Stimulated activated CD8-positive, alpha-beta memory T cell treated with anti-CD3 and anti-CD28 coated beads, Interleukin-12 subunit alpha, Interleukin-12 subunit beta, amount 100 ng/mL, for 24 hours (primary cell): ENCODE measurements around the gene RIMS1.
"Not testable (repeated sequence)": the region's sequence is repeated elsewhere in the genome, so short reads cannot be mapped to it uniquely, and the experiment has no call there.

Experiments
- DNase-seq: peaks from one replicate; pipeline ENCODE4 v3.0.0-alpha.2; 2020; ENCODE audit errors: extremely low read depth

The RIMS1 gene

GRCh38 chr6:72324591-72324990 lies 438.2 kb downstream of the RIMS1 start:
- no peak for DNase-seq

GRCh38 chr6:72328775-72329174 lies 442.4 kb downstream of the RIMS1 start:
- DNase-seq = no peak

DNA sequence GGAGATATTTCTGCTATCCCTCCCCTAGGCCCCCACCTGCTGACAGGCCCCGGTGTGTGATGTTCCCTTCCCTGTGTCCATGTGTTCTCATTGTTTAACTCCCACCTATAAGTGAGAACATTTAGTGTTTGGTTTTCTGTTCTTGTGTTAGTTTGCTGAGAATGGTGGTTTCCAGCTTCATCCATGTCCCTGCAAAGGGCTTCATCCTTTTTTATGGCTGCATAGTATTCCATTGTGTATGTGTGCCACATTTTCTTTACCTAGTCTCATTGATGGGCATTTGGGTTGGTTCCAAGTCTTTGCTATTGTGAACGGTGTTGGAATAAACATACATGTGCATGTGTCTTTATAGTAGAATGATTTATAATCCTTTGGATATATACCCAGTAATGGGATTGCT lies 448.9 kb downstream of the RIMS1 start:
- DNase-seq = not testable (repeated sequence)

GRCh38 chr6:72348926-72349325 lies 462.6 kb downstream of the RIMS1 start:
- DNase-seq = no peak

DNA sequence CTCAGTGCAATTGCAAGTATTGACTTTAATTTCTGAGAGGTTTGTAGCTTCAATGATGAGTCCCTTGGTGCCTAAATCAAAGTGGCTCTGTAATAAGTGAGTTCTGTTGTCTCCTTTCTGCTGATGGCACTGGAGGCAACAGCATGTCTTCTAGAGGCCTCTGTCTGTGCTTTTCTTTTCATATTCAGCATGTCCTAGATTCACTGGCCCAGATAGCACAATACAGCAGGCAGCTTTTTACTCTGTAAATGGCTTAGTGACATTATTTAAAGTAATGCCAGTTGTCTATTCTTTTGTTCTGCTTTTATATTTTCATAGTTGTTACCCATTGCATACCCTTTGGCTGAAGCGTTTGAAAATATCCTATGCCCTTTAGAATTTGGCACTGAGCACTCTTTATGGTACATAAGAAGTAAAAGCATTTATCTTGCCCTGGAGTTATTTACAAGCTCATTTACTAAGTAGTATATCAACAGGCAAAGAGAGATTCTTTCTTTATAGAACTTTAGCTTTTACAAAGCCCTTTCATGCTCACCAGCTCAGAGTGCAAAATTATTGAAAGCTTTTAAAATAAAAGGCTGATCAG lies 464.0 kb downstream of the RIMS1 start:
- no peak for DNase-seq

DNA sequence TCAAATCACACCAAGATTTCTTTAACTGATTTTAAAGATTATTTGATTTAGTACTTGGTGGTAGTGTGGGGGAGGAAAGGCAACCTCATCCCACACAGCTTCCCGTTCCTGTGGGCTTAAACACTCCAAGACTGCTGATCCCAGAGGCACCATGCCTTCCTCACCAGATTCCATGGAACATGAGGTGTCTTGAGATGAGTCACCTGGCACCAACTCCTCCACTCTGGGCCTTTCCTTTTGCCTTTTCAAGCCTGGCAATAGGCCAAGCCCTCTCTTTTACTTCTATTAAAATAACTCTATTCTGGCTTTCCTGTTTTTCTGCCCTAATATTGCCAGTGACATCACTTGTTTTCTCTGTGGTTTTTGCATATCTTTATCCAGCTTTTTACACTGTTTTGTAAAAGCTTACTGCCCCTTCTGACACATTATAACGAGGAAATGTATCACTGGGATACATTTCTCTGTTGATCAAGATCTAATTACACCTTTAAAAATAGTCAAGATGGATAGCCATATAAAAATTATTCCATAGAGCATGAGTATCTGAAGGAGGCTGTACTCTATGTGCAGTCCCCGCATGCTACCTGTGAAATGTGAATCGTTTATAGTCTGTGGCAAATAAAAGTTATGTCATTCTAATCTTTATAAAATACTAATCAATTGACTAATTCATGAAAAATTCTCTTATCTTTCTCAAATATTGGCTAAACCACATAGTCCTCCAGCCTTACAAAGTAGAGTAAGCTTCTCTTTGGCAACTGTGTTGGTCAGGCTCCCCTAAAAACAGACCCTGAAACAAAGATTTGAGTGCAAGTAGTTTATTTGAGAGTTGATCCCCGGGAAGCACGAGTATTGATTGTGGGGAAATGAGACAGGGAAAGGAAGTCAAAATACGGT lies 477.7 kb downstream of the RIMS1 start:
- DNase-seq = no peak

GRCh38 chr6:72365773-72366172 lies 479.4 kb downstream of the RIMS1 start:
- no peak for DNase-seq

DNA sequence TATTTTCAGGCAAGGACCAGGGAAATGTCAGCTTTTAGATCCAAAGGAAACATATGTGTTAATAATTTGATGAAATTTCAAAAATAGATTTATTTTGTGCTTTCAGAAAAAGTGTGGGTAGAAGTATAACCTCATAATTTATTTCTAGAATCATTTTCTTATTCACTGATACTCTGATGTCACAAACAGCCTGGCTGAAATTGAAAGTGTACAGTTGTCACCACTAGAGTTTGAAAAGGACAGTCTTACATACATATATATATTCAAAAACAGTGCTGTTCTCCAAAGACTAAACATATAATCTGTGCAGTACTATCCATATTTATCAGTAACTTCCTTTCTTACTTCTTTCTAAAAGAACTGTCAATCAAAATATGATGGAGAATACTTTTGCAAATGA lies 481.1 kb downstream of the RIMS1 start:
- no peak for DNase-seq

DNA sequence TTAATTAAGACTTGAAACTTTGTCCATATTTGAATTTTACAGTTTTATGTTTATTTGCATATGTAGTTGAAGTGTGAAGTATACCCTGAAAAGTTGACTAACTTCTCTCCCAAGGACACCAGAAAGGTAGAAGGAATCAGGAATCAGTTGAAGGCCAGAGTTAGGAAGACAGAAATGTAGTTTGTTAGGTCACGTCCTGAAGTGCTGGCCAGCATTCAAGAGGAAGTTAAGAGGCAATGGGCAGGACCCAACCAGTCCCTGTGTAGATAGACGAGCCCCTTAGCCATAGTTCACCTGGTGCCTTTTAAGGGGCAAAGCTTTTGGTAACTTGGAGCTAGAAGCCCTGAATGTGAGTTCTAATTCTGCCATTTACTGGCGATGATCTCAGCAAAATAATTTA lies 485.1 kb downstream of the RIMS1 start:
- no peak for DNase-seq

DNA sequence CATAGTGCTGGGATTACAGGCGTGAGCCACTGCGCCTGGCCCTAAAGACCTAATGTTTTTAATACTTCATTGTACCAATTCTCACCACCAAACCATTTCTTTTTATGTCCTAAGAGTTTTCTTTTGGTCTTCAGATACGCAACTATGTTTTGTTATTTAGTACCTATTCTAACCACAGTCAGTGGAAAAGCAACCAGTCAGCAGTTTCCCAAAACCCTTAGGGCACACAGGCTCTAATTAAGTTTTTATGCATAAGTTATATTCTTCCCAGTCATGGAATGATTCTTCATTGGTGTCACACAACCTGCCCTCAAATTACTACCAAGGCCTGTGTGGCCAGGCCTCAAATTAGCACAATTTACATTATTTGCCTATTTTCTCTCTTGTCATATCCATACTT lies 487.8 kb downstream of the RIMS1 start:
- no peak for DNase-seq

DNA sequence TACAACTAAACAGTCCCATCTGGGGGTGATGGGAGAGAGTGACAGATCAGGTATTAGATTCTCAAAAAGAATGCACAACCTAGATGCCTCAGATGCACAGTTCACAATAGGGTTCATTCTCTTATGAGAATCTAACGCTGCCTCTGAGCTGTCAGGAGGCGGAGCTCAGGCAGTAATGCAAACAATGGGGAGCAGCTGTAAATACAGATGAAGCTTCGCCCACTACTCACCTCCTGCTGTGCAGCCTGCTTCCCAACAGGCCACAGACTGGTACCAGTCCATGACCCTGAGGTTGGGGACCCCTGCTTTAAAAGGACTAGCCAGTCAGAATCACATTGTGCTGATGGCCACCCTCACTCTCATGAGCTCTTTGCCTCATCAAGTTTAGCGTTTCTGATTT lies 488.5 kb downstream of the RIMS1 start:
- DNase-seq = no peak

GRCh38 chr6:72376736-72377135 lies 490.4 kb downstream of the RIMS1 start:
- no peak for DNase-seq

GRCh38 chr6:72381076-72381475 lies 494.7 kb downstream of the RIMS1 start:
- DNase-seq = no peak

DNA sequence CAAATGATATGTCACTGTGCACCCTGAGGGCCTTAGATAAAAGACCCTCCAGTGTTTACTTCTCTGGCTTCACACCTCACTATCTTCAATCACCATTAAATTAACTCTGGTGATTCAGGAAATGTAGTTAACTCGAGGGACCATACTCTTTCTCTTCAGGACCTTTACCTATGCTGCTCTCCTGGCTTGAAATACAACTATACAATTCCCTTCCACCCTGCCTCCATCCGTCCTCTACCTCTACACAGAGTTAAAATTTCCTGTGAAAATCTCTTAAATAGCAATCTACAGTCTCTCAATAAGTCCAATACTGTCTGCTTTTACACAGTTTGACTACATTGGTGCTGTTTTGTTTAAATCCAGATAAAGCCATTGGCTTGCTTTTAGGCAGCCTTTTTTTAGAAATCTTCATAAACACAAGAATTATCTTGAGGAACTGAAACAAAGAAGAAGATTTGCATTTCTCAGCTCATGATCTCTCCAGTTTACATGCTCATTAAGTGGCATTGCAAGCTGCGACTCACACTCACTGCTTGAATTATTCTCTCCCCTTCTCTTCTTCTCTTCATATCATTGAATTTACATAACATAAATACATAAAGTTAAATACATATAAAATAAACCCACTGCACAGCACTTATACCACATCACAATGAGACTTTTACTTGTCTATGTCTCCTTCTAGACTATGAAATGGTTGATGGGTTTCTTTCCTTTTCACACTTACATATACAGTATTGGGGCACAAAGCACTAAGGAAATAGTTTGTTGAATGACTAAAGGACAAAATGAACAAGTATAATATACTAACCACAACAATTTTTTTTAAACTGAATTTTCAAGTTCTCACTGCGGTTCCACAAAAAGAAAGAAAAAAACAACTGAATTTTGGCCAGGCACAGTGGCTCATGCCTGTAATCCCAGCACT lies 496.5 kb downstream of the RIMS1 start:
- DNase-seq = no peak

- no peak for DNase-seq
Observed at GRCh38 chr6:72386324-72386723, 500.0 kb downstream of the RIMS1 start.

DNA sequence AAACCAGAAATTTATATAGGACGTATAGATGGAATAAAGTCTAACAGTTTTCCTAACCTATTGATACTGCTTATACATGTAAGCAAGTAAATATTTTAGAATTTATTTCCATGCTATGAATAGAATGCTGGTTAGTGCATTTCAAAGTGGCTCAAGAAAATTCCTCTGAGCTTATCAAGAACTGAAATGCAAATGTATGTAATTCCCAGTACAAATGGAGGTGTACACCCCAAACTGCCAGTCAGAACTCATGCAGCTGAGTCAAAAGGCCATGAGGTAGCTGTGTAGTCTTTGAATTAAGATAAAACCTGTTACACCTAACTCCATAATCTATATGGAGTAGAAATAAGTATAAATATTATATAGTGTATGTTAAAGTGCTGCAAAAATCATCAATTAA lies 503.3 kb downstream of the RIMS1 start:
- no peak for DNase-seq

- DNase-seq = no peak
Observed at GRCh38 chr6:72390548-72390947, 504.2 kb downstream of the RIMS1 start.

- no peak for DNase-seq
Observed at GRCh38 chr6:72401865-72402264, 515.5 kb downstream of the RIMS1 start.

DNA sequence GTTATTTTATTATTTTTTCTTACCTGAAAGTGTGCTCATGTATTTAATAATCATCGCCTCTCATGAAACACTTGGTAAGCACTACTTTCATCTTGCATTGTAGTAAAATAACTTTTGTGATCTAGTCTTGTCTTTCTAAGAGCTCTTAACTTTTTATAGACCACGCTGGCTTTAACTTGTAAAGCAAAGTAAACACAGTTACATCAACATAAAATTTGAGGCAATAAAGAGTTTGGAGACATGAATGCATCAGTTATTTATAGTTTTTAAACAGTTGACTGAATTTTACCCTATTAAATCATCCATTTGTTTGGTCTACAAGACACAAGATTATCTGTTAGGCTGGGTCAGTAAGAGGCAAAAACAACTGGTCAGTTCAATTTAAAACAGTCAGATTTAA lies 517.1 kb downstream of the RIMS1 start:
- DNase-seq = no peak

DNA sequence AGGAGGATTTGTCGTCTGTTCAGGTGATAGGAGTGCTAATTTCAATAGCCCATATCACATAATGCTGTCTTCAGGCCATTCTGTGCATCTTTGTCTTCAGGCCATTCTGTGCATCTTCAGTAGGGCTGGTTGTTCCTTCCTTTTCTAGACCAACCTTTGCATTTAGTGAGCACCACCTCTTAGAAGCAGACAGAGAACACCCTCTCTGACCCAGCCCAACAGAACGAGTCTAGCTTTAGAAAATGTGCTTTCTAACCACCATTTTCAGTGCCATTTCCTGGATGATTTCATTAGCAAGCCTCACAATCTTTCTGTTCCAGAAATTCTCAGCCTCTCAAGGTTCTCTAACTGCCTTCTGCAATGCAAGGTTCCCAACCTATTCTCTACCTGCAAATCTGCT lies 520.2 kb downstream of the RIMS1 start:
- no peak for DNase-seq

- no peak for DNase-seq
Observed at GRCh38 chr6:72410769-72411168, 524.4 kb downstream of the RIMS1 start.
